Breast epithelium (tissue), 3 donors: Measurements from ENCODE around the gene CDCP1.

Experiments used
- POLR2A ChIP-seq: fragments of 450-650 bp; IDR thresholded peaks from one replicate; pipeline ENCODE4 v1.6.1; 2016; ENCODE audit warnings: antibody characterized with exemption, mild to moderate bottlenecking, moderate library complexity
- POLR2AphosphoS5 ChIP-seq, 3 donors: sonication (generic); formaldehyde crosslinking; IDR thresholded peaks; one replicate each; pipeline ENCODE4 v1.6.1; 2017; ENCODE audit warnings: antibody characterized with exemption in 3 of 3
- TF ChIP-seq, protein P1 (sequence below), 3 donors: fragments of 450-650 bp; IDR thresholded peaks; one replicate each; pipeline ENCODE4 v1.5.1; 2016 to 2017; ENCODE audit warnings: antibody characterized with exemption in 3 of 3, mild to moderate bottlenecking in 3 of 3, moderate library complexity in 3 of 3

DNA sequence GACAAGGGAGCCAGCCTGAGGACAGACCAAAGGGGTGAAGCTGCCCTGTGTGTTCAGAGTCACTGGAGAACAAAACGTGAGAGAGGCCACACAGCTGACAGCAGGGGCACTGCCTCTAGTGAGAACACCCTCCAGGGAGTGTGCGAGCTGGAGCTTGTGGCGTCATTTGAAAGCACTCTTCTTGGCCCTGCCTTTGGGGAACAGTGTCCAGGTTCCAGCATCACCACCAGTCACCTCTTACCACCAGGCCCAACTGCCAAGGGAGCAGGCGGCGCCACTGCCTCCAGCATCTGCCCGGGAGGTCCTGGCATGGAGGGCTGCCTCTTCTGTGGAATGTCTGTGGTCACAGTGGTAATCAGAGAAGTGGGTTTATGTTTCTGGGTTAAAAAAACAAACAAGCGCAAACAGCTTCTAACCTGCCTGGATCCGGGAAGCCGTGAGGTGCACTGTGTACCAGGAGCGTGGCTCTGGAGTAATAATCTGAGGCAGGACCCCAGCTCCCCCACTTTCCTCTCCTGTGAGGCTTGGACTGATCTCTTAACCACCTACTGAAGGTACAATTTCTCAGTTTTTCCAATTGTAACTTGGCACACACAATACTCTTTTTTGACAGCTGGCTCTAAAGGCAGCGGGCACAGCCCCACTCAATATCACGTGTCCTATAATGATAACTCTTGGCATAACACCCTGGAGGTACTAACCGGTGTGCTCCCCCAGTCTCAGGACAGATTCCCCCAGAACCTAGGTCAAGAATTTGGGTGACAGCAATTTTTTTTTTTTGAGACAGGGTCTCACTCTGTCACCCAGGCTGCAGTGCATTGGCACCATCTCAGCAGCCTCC is 32.2 kb upstream of the CDCP1 start:
- no peak for TF ChIP-seq POLR2A
- TF ChIP-seq, protein P1, sequence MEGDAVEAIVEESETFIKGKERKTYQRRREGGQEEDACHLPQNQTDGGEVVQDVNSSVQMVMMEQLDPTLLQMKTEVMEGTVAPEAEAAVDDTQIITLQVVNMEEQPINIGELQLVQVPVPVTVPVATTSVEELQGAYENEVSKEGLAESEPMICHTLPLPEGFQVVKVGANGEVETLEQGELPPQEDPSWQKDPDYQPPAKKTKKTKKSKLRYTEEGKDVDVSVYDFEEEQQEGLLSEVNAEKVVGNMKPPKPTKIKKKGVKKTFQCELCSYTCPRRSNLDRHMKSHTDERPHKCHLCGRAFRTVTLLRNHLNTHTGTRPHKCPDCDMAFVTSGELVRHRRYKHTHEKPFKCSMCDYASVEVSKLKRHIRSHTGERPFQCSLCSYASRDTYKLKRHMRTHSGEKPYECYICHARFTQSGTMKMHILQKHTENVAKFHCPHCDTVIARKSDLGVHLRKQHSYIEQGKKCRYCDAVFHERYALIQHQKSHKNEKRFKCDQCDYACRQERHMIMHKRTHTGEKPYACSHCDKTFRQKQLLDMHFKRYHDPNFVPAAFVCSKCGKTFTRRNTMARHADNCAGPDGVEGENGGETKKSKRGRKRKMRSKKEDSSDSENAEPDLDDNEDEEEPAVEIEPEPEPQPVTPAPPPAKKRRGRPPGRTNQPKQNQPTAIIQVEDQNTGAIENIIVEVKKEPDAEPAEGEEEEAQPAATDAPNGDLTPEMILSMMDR (IDR thresholded peaks at IDR 0.05), result no peak
- TF ChIP-seq POLR2AphosphoS5 (IDR thresholded peaks at IDR 0.05), result no peak
